Measurements from ENCODE around the gene HNRNPLL. TPM values are rescaled to one million over a fixed set of nuclear protein-coding genes. Genes with fewer than 3 reads are reported as not detected.
"Not testable (repeated sequence)": the region's sequence is repeated elsewhere in the genome, so short reads cannot be mapped to it uniquely, and the experiment has no call there.

Gene HNRNPLL
- 10 to 100 TPM; 62.7 to 86.3 (median 70.1) TPM for total RNA-seq

GRCh38 chr2:38602732-38603401 lies at the start of gene HNRNPLL:
HNRNPLL (minus strand) TSS chr2:38602928; CDS start chr2:38602626, 302 bp downstream.
- peak; percentile 93 for DNase-seq
- Mint-ChIP-seq H3K36me3 (ENCODE audit: insufficient read depth) (peaks cover 13% of the 10 kb centered on the region), H3K27me3 (ENCODE audit: low read depth) (no peaks in the 10 kb centered on the region), H3K4me3 (peak within 1 kb of the TSS; percentile 95), H3K9me3 (no peaks in the 10 kb centered on the region), H3K4me1 (ENCODE audit: low read depth) (peaks cover 38% of the 10 kb centered on the region)
- ATAC-seq, result peak; percentile 90

GRCh38 chr2:38650717-38651116 lies 48.0 kb upstream of the HNRNPLL start:
- H3K9me3 Mint-ChIP-seq, result peaks cover 9% of the 10 kb centered on the region
- H3K36me3 Mint-ChIP-seq (ENCODE audit: insufficient read depth), result no peaks in the 10 kb centered on the region
- H3K4me3 Mint-ChIP-seq, result no peak overlapping the region
- no peaks in the 10 kb centered on the region for H3K27me3 Mint-ChIP-seq (ENCODE audit: low read depth)
- H3K4me1 Mint-ChIP-seq (ENCODE audit: low read depth), result peaks cover 59% of the 10 kb centered on the region
- ATAC-seq (no peak), DNase-seq (no peak)

- DNase-seq (no peak), ATAC-seq (no peak)
- Mint-ChIP-seq H3K4me3 (no peak overlapping the region), H3K9me3 (peaks cover 9% of the 10 kb centered on the region), H3K36me3 (ENCODE audit: insufficient read depth) (no peaks in the 10 kb centered on the region), H3K4me1 (ENCODE audit: low read depth) (peaks cover 53% of the 10 kb centered on the region), H3K27me3 (ENCODE audit: low read depth) (no peaks in the 10 kb centered on the region)
Measured at GRCh38 chr2:38650012-38650411, 47.3 kb upstream of the HNRNPLL start.

- Mint-ChIP-seq H3K36me3 (ENCODE audit: insufficient read depth) (no peaks in the 10 kb centered on the region), H3K4me1 (ENCODE audit: low read depth) (peaks cover 51% of the 10 kb centered on the region), H3K27me3 (ENCODE audit: low read depth) (no peaks in the 10 kb centered on the region), H3K9me3 (peaks cover 9% of the 10 kb centered on the region), H3K4me3 (no peak overlapping the region)
- DNase-seq (no peak), ATAC-seq (no peak)
Measured at GRCh38 chr2:38649176-38649728, 46.5 kb upstream of the HNRNPLL start.

- DNase-seq (no peak), ATAC-seq (no peak)
- Mint-ChIP-seq H3K4me3 (peak overlapping the region; percentile 29), H3K9me3 (peaks cover 9% of the 10 kb centered on the region), H3K4me1 (ENCODE audit: low read depth) (peaks cover 48% of the 10 kb centered on the region), H3K27me3 (ENCODE audit: low read depth) (no peaks in the 10 kb centered on the region), H3K36me3 (ENCODE audit: insufficient read depth) (no peaks in the 10 kb centered on the region)
Measured at GRCh38 chr2:38648107-38648761, 45.5 kb upstream of the HNRNPLL start.

- Mint-ChIP-seq H3K4me3 (peak overlapping the region; percentile 31), H3K4me1 (ENCODE audit: low read depth) (peaks cover 29% of the 10 kb centered on the region)
- not testable (repeated sequence) for DNase-seq; H3K9me3 Mint-ChIP-seq; H3K36me3 Mint-ChIP-seq (ENCODE audit: insufficient read depth); H3K27me3 Mint-ChIP-seq (ENCODE audit: low read depth)
- peak; percentile 48 to 63 for ATAC-seq
Measured at GRCh38 chr2:38643683-38644511, 41.2 kb upstream of the HNRNPLL start.

- H3K4me3 Mint-ChIP-seq, result no peak overlapping the region
- ATAC-seq (peak in 1 of 2 donors; percentile 28), DNase-seq (no peak)
- H3K36me3 Mint-ChIP-seq (ENCODE audit: insufficient read depth), result no peaks in the 10 kb centered on the region
- H3K27me3 Mint-ChIP-seq (ENCODE audit: low read depth), result no peaks in the 10 kb centered on the region
- H3K4me1 Mint-ChIP-seq (ENCODE audit: low read depth), result peaks cover 29% of the 10 kb centered on the region
- H3K9me3 Mint-ChIP-seq, result peaks cover 5% of the 10 kb centered on the region
Measured at GRCh38 chr2:38643021-38643671, 40.4 kb upstream of the HNRNPLL start.

- H3K4me3 Mint-ChIP-seq; H3K27me3 Mint-ChIP-seq (ENCODE audit: low read depth); H3K36me3 Mint-ChIP-seq (ENCODE audit: insufficient read depth); DNase-seq; H3K9me3 Mint-ChIP-seq; ATAC-seq: not testable (repeated sequence)
- H3K4me1 Mint-ChIP-seq (ENCODE audit: low read depth), result peaks cover 23% of the 10 kb centered on the region
Measured at GRCh38 chr2:38642373-38643017, 39.8 kb upstream of the HNRNPLL start.

- DNase-seq, result no peak
- ATAC-seq, result no peak
- Mint-ChIP-seq H3K27me3 (ENCODE audit: low read depth) (no peaks in the 10 kb centered on the region), H3K36me3 (ENCODE audit: insufficient read depth) (no peaks in the 10 kb centered on the region), H3K9me3 (no peaks in the 10 kb centered on the region), H3K4me1 (ENCODE audit: low read depth) (peaks cover 21% of the 10 kb centered on the region), H3K4me3 (no peak overlapping the region)
Measured at GRCh38 chr2:38636069-38636468, 33.3 kb upstream of the HNRNPLL start.

GRCh38 chr2:38635139-38635538 lies 32.4 kb upstream of the HNRNPLL start:
- peaks cover 21% of the 10 kb centered on the region for H3K4me1 Mint-ChIP-seq (ENCODE audit: low read depth)
- H3K27me3 Mint-ChIP-seq (ENCODE audit: low read depth), result no peaks in the 10 kb centered on the region
- ATAC-seq, result no peak
- H3K36me3 Mint-ChIP-seq (ENCODE audit: insufficient read depth), result no peaks in the 10 kb centered on the region
- H3K4me3 Mint-ChIP-seq, result no peak overlapping the region
- no peaks in the 10 kb centered on the region for H3K9me3 Mint-ChIP-seq
- DNase-seq, result no peak

- ATAC-seq (no peak), DNase-seq (no peak)
- H3K36me3 Mint-ChIP-seq (ENCODE audit: insufficient read depth), result no peaks in the 10 kb centered on the region
- H3K4me1 Mint-ChIP-seq (ENCODE audit: low read depth), result peaks cover 21% of the 10 kb centered on the region
- H3K27me3 Mint-ChIP-seq (ENCODE audit: low read depth), result no peaks in the 10 kb centered on the region
- no peak overlapping the region for H3K4me3 Mint-ChIP-seq
- H3K9me3 Mint-ChIP-seq, result peaks cover 3% of the 10 kb centered on the region
Measured at GRCh38 chr2:38634684-38635083, 32.0 kb upstream of the HNRNPLL start.

- no peak for ATAC-seq
- no peaks in the 10 kb centered on the region for H3K36me3 Mint-ChIP-seq (ENCODE audit: insufficient read depth)
- no peak overlapping the region for H3K4me3 Mint-ChIP-seq
- DNase-seq, result no peak
- peaks cover 3% of the 10 kb centered on the region for H3K9me3 Mint-ChIP-seq
- H3K4me1 Mint-ChIP-seq (ENCODE audit: low read depth), result peaks cover 21% of the 10 kb centered on the region
- H3K27me3 Mint-ChIP-seq (ENCODE audit: low read depth), result no peaks in the 10 kb centered on the region
Measured at GRCh38 chr2:38633895-38634294, 31.2 kb upstream of the HNRNPLL start.

- no peaks in the 10 kb centered on the region for H3K27me3 Mint-ChIP-seq (ENCODE audit: low read depth)
- no peak overlapping the region for H3K4me3 Mint-ChIP-seq
- H3K4me1 Mint-ChIP-seq (ENCODE audit: low read depth), result peaks cover 16% of the 10 kb centered on the region
- H3K9me3 Mint-ChIP-seq, result peaks cover 3% of the 10 kb centered on the region
- DNase-seq (no peak), ATAC-seq (no peak)
- no peaks in the 10 kb centered on the region for H3K36me3 Mint-ChIP-seq (ENCODE audit: insufficient read depth)
Measured at GRCh38 chr2:38632980-38633379, 30.3 kb upstream of the HNRNPLL start.

All from activated T-cell treated with anti-CD3 and anti-CD28 coated beads, Interleukin-2, amount 50 U/mL, for 4 hours (primary cell).